Measurements from ENCODE around the gene TRAPPC2.
"Not testable (repeated sequence)": the region's sequence is repeated elsewhere in the genome, so short reads cannot be mapped to it uniquely, and the experiment has no call there.

TRAPPC2 gene

GRCh38 chrX:13742397-13743176 is 8.2 kb upstream of the TRAPPC2 start:
- peak; percentile 19 for DNase-seq

- DNase-seq, result no peak
Measured at GRCh38 chrX:13741695-13742094, 7.3 kb upstream of the TRAPPC2 start.

DNA sequence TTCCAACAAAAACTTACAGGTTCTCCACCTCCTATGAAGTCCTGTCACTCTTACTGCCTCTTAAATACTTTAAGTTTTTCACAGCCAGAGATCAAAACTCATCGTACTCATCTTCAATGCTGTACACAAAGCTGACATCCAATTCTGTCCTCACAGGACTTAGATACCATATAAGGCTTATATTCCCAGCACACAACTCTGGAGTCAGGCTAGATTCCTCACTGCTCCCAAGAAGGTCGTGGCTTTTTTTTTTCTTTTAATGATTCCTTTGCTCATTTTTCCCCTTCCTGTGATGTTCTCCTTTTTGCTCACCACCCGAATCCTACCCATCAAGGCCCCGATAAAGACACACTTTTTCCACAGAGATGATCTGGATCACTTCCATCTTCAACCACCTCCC is 914 bp downstream of the TRAPPC2 start:
- no peak for DNase-seq

- DNase-seq, result no peak
Measured at GRCh38 chrX:13732246-13733067, 2.0 kb downstream of the TRAPPC2 start.

GRCh38 chrX:13730523-13730922 is 3.9 kb downstream of the TRAPPC2 start:
- DNase-seq, result not testable (repeated sequence)

DNA sequence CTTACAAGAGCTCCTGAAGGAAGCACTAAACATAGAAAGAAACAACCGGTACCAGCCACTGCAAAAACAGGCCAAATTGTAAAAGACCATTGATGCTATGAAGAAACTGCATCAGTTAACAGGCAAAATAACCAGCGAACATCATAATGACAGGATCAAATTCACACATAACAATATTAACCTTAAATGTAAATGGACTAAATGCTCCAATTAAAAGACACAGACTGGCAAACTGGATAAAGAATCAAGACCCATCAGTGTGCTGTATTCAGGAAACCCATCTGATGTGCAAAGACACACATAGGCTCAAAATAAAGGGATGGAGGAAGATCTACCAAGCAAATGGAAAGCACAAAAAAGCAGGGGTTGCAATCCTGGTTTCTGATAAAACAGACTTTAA is 7.8 kb downstream of the TRAPPC2 start:
- not testable (repeated sequence) for DNase-seq

GRCh38 chrX:13724878-13725277 is 9.5 kb downstream of the TRAPPC2 start:
- not testable (repeated sequence) for DNase-seq

DNA sequence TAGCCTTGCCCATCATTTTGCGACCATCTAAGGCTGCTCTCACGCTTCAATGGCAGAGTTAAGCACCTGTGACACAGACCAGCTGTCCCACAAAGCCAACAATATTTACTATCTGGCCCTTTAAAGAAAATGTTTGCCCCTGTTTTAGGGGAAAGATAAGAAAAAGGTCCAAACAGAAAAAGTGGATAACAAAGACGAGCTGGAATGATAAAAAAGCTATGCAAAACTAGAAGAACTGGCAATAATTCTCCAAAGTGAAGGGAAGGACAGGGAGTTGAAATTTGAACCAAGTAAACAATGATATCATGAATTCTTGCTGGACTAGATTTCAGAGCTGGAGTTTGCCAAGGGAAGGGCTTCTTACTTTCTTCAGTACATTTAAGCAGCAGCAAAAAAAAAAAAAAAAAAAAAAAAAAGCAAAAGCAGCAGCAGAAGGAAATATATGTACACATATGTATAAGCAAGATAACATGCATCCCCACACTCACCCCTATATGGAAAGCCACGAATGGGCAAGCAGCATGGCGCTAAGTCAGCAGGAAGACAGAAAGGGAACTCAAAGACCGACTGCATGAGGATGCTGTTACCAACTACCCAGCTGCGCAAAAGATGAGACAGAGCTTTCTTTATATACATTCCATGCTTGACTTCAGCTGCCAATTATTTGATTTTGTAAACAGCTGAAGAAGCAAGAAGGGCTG is 12.5 kb downstream of the TRAPPC2 start:
- no peak for DNase-seq

DNA sequence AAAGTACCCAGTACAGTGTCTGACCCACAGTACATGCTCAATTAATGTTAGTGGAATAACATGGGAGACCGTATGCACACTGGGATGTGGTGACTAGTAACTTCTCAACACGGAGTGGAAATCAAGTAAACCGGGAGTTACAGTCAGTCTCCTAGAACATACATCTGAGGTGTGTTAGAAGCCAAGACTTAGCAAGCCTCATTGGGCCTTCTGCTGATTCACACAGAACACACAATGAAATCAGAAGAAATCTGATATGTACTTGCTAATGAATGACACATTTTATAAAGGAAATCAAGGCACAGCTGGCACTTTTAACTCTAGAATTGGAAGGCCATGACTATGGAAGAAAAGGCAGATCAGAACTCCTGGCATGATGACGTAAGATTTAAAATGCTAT is 13.0 kb downstream of the TRAPPC2 start:
- no peak for DNase-seq

- peak; percentile 25 for DNase-seq
Measured at GRCh38 chrX:13719192-13719856, 15.1 kb downstream of the TRAPPC2 start.

DNA sequence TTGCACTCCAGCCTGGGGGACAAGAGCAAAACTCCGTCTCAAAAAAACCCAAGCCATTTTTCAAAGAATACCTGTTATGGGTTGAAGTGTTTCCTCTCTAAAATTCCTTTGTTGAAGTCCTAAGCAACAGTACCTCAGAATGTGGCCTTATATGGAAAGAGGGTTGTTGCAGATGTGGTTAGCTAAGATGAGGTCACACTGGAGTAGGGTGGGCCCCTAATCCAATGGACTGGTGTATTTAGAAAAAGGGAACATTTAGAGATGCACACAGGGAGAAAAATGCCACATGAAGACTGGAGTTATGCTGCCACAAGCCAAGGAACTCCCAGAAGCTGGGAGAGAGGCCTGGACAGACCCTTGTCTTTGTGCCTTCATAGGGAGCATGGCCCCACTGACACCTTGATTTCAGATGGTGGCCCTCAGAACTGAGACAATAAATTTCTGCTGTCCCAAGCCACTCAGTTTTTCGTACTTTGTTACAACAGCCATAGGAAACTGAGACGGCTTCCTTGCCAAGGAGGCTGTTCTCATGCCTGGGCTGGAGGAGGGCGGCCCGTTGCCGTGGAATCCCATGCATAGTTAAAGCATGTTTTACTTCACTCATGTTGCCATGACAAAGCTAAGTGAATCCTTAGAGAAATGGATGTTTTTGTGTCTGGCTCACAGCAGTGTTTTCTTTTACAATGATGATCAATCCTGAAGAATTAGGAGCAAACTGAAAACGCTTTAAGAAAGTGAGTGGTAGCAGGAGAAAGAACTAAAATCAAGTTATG is 16.5 kb downstream of the TRAPPC2 start:
- DNase-seq, result no peak

- peak; percentile 5 for DNase-seq
Measured at GRCh38 chrX:13716905-13717304, 17.5 kb downstream of the TRAPPC2 start.

DNA sequence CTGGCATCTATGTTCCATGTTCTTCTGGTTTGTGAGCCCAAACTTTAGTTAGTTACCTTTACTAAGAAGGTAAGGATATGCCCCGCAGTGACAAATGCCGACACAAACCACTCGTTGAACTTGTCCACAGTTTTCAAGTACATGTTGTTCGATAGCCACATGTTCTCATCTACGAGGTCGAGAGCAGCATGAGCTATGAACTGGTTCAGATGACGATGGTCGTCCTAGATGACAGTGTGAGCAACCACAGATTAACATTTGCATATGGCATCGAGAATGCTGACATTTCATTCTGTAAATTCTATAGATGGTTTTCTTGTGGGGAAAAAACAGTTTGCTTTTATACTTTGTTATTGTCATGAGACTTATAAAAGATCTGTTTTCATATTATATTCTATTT is 18.0 kb downstream of the TRAPPC2 start:
- DNase-seq, result no peak

- DNase-seq, result no peak
Measured at GRCh38 chrX:13711141-13711540, 23.3 kb downstream of the TRAPPC2 start.

DNA sequence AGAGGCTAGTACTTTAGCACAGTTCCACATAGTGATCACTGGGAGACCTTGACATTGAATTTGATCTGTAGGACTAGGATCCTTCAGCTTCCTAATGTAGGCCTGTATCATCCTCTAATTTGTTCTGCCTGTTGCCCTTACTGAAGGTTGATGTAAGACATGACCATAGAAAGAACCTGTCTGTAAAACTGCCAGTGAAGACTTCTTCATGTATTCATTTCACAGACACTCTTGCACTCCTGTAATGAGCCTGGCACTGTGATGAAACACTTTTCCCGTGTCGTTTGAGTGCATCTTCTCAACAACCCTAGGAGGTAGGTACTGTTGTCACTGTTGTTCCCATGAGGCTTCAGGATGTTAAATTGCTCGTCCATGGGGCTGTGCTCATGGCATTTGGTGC is 30.8 kb downstream of the TRAPPC2 start:
- no peak for DNase-seq

GRCh38 chrX:13703135-13703534 is 31.3 kb downstream of the TRAPPC2 start:
- DNase-seq, result no peak

DNA sequence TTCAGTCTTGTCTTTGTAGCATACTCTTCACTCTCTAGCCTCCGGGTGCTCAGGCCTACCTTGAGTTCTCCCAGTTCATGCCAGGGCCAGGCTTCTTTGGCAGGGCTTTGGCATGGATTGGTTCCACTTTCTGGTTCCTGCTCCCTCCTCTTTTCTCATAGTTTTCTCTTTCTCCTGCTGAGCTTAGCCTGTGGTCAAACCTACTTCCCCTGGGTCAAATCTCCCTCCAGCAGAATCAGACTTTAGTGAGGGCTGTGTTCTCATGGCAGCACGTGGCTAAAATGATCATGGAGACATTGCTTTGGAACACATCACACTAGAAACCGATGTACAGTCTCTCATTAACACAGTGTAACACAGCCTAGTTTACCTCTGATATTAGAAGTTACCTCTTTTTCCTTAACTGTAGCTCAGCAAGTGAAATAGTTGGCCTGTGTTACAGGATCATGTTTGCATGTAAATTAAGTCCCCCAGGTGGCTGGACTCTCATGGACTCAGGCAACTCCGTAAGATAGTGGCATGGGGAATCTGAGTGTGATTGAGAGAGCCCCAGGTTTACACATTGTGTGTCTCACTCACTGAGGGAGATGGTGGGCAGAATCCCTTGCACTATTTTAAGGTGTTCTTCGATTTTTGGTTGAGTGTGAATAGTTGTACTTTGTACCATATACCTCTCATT is 32.2 kb downstream of the TRAPPC2 start:
- DNase-seq, result no peak

DNA sequence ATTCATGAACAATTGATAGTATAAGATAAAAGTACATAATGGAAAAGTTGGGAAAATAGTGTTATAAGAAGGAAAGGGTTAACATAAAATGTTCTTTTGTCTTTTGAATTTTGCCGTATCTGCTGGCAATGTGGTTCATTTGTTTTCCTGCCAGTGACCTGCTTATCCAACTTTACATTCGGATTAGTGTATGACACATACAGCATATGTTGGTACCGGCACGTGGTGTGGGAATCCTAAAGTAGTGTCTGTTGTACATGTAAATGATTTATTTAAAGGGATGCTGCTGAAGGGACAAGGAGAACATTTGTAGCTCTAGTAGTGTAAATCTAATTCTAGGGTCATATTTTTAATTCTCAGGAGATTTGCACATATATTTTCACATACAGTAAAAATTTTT is 34.0 kb downstream of the TRAPPC2 start:
- DNase-seq, result no peak

DNA sequence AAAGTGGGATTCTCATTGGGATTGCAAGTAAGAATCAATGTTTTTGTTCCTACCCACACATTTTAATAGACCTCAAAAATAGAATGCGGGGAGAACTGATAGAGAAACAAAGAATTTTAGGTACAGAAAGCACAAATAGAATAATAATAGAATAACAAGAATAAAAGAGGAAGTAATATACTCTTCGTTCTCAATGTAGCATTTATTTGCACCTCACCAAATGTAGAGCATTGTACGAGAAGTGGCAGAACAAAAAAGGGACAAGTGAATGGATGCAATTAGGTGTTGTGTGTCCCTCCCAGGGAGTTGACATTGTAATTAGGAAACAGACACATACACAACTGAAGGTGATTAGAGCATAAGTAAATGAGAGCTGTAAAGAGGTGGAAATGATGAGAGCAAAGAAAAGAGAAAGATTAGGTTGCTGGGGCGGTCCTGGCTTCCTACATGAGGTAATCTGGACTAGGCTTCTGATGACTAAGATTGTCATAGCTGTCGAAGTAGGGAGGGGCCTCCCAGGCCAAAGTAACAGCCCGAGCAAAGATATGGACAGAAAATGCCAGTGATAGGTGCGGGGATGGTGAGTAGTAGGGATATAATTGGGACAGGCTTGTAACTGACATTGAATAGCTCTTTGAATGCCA is 35.1 kb downstream of the TRAPPC2 start:
- no peak for DNase-seq

- no peak for DNase-seq
Measured at GRCh38 chrX:13698432-13698831, 36.0 kb downstream of the TRAPPC2 start.

DNA sequence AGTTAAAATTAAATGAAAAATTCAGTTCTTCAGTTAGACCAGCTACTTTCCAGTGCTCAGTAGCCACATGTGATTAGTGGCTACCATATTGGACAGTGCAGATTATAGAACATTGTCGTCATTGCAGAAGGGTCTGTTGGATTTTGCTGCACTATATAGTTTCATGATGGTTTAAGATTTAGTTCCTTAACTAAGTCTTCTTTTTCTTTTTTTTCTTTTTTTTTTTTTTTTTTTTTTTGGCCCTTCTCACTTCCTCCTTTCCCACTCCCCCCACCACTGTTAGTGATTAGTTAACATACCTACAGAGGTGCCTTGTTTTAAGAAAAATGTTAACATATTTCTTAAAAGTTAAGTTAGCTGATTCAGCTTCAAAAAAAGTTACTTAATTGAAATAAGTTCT is 36.4 kb downstream of the TRAPPC2 start:
- no peak for DNase-seq

Data from NK-92 treated with Interleukin-12 subunit alpha and Interleukin-12 subunit beta, amount 100 ng/mL, for 24 hours (cell line).